HCT116 (cell line): ENCODE measurements around the gene EVL. TPM values are rescaled to one million over a fixed set of nuclear protein-coding genes. Genes with fewer than 3 reads are reported as not detected.

Experiments used
- ATAC-seq: fragments of 200-7000 bp; cut with Tn5 transposase; 2 replicates; pipeline ENCODE4 v1.9.1; 2020; ENCODE audit warnings: mild to moderate bottlenecking, moderate library complexity
- BruUV-seq: library from RNA; stranded (reverse); fragments of 400-500 nt; replicated peaks from 2 replicates; lab custom pipeline; 2021; lab: Mats Ljungman, UMichigan
- CTCF ChIA-PET: fragments of 300-600 bp; sonication (Branson Sonifier 250); formaldehyde crosslinking; loops from one replicate; lab custom pipeline; 2021; ENCODE audit warnings: antibody characterized with exemption; lab: Charles Lee
- POLR2A ChIA-PET: fragments of 300-600, 350-600 bp; sonication (Branson Sonifier 250); formaldehyde crosslinking; loops from one replicate; lab custom pipeline; 2021; ENCODE audit warnings: antibody characterized with exemption; lab: Charles Lee
- RAD21 ChIA-PET, 2 experiments: fragments of 300-600 bp; sonication (Branson Sonifier 250); formaldehyde crosslinking; loops; one replicate each; lab custom pipeline; 2023; ENCODE audit warnings: low total read pairs in 2 of 2; ENCODE audit not compliant: uncharacterized antibody in 2 of 2, unreplicated experiment in 2 of 2, low non-redundant PET in 1 of 2; lab: Charles Lee
- DNase-seq: peaks from one replicate; pipeline ENCODE4 v3.0.0-alpha.2; 2010; ENCODE audit warnings: low read depth, low spot score
- H2AFZ ChIP-seq: fragments of 200-600 bp; shearing (Covaris generic), sonication (generic); 2 replicates; pipeline ENCODE4 v1.6.1; 2017; ENCODE audit warnings: low read depth, mixed run types, mixed read lengths, antibody characterized with exemption, low read length; ENCODE audit not compliant: poor library complexity, severe bottlenecking
- H3K27ac ChIP-seq: 2 replicates; pipeline ENCODE4 v1.5.1; 2012; ENCODE audit warnings: low read depth, low read length
- H3K27me3 ChIP-seq: fragments of 200-600 bp; sonication (generic); 2 replicates; pipeline ENCODE4 v1.6.1; 2016; ENCODE audit warnings: mixed run types, low read length, mixed read lengths; ENCODE audit not compliant: insufficient read depth
- H3K36me3 ChIP-seq, 2 experiments: fragments of 200-500 bp in 1 of 2; fragments of 200-600 bp in 1 of 2; sonication (Bioruptor generic) in 1 of 2; sonication (generic) in 1 of 2; 2 replicates each; pipeline versions ENCODE4 v1.5.1 to v1.6.1; 2014 to 2016; ENCODE audit warnings: low read length in 2 of 2, inconsistent platforms in 1 of 2, mixed read lengths in 1 of 2, mixed run types in 1 of 2; ENCODE audit not compliant: insufficient read depth in 2 of 2, control insufficient read depth in 1 of 2
- H3K4me1 ChIP-seq, 2 experiments: fragments of 200-600 bp in 1 of 2; sonication (generic) in 1 of 2; 2 replicates each; pipeline versions ENCODE4 v1.5.1 to v1.6.1; 2012 to 2017; ENCODE audit warnings: low read length in 2 of 2, inconsistent platforms in 1 of 2, mild to moderate bottlenecking in 1 of 2, mixed read lengths in 1 of 2, mixed run types in 1 of 2, moderate library complexity in 1 of 2; ENCODE audit not compliant: insufficient read depth in 2 of 2, control insufficient read depth in 1 of 2
- H3K4me2 ChIP-seq: fragments of 200-600 bp; sonication (generic); 2 replicates; pipeline ENCODE4 v1.6.1; 2017; ENCODE audit warnings: mixed run types, low read length, mixed read lengths
- H3K4me3 ChIP-seq, 2 experiments: fragments of 200-600 bp in 1 of 2; sonication (generic) in 1 of 2; replicated peaks in 1 of 2; 2 replicates each; pipeline ENCODE4 v1.5.1; 2011 to 2016; ENCODE audit warnings: low read length in 2 of 2, control low read depth in 1 of 2, low read depth in 1 of 2, mild to moderate bottlenecking in 1 of 2, mixed read lengths in 1 of 2, mixed run types in 1 of 2
- H3K79me2 ChIP-seq: fragments of 200-600 bp; sonication (generic); 2 replicates; pipeline ENCODE4 v1.6.1; 2017; ENCODE audit warnings: mild to moderate bottlenecking, mixed run types, low read length, moderate library complexity, mixed read lengths; ENCODE audit not compliant: insufficient read depth
- H3K9ac ChIP-seq: fragments of 200-600 bp; sonication (generic); 2 replicates; pipeline ENCODE4 v1.6.1; 2016; ENCODE audit warnings: low read length, mixed read lengths
- H3K9me2 ChIP-seq: fragments of 200-600 bp; sonication (generic), shearing (Covaris generic); 2 replicates; pipeline ENCODE4 v1.6.1; 2017; ENCODE audit warnings: mixed run types, mild to moderate bottlenecking, moderate library complexity; ENCODE audit not compliant: insufficient read depth
- H3K9me3 ChIP-seq, 2 experiments: fragments of 200-500 bp in 1 of 2; fragments of 200-600 bp in 1 of 2; sonication (Bioruptor generic) in 1 of 2; sonication (generic) in 1 of 2; 2 replicates each; pipeline ENCODE4 v1.6.1; 2014 to 2017; ENCODE audit warnings: low read length in 2 of 2, mixed read lengths in 2 of 2, inconsistent platforms in 1 of 2, low read depth in 1 of 2, mild to moderate bottlenecking in 1 of 2, mixed run types in 1 of 2, moderate library complexity in 1 of 2; ENCODE audit not compliant: control insufficient read depth in 1 of 2, insufficient read depth in 1 of 2
- H4K20me1 ChIP-seq: fragments of 200-600 bp; sonication (generic), shearing (Covaris generic); 2 replicates; pipeline ENCODE4 v1.6.1; 2017; ENCODE audit warnings: mixed run types, mild to moderate bottlenecking, moderate library complexity; ENCODE audit not compliant: insufficient read depth
- EGR1 ChIP-seq: IDR thresholded peaks from 2 replicates; pipeline ENCODE4 v1.6.1; 2012; ENCODE audit warnings: low read depth
- REST ChIP-seq: IDR thresholded peaks from 2 replicates; pipeline ENCODE4 v1.6.1; 2012; ENCODE audit warnings: low read depth
- SP1 ChIP-seq: IDR thresholded peaks from 2 replicates; pipeline ENCODE4 v1.6.1; 2012; ENCODE audit warnings: low read depth
- intact Hi-C: fragments of 100-400 bp; cut with micrococcal nuclease; formaldehyde crosslinking; loops from 2 replicates; pipeline ENCODE4 v1.10.0; 2022
- total RNA-seq: library from RNA; stranded (reverse); gene quantifications from one replicate; pipeline ENCODE4 v1.2.1, GENCODE V29; 2021; ENCODE audit not compliant: unreplicated experiment

Gene EVL
- total RNA-seq, 1 experiment from 2014 or later: 19.9 TPM

GRCh38 chr14:100159094-100159864 is 94.1 kb downstream of the EVL start, which contains the start of gene DEGS2:
DEGS2 (minus strand) TSS chr14:100159645; CDS start chr14:100159587, 58 bp downstream.
- intact Hi-C loops: no loop called here
- no peak within 1 kb of the TSS for H2AFZ ChIP-seq

GRCh38 chr14:100159865-100160533 is 94.8 kb downstream of the EVL start:
- peak; percentile 41 for ATAC-seq
- no peak overlapping the region for H3K9ac ChIP-seq
- no TSS peak for BruUV-seq
- no peaks in the 10 kb centered on the region for H3K36me3 ChIP-seq
- intact Hi-C loops: no loop called here
- no peak overlapping the region for H2AFZ ChIP-seq
- H3K27ac ChIP-seq: no peak overlapping the region
- POLR2A ChIA-PET: no interaction called here
- peak overlapping the region; percentile 70 for H3K4me2 ChIP-seq
- H4K20me1 ChIP-seq: no peaks in the 10 kb centered on the region
- DNase-seq: no peak
- H3K4me1 ChIP-seq: no peaks in the 10 kb centered on the region; a peak in 1 of 4 replicates
- RAD21 ChIA-PET: no interaction called here
- CTCF ChIA-PET: interaction anchor here (1.7 kb wide), 1 partner anchor 33 kb away, joined by 4 read pairs; no protein-coding TSS in a partner anchor
- H3K79me2 ChIP-seq: no peaks in the 10 kb centered on the region
- peaks cover under 1 to 3% of the 10 kb centered on the region in 2 experiments; a peak in 1 of 4 replicates for H3K9me3 ChIP-seq
- no peaks in the 10 kb centered on the region for H3K9me2 ChIP-seq
- TF ChIP-seq REST: no peak
- TF ChIP-seq, all 23 proteins: peak for 0
- Histone ChIP-seq H3K27me3 (no peaks in the 10 kb centered on the region), H3K4me3 (peak overlapping the region in 1 of 2 experiments; percentile 34; a peak in 1 of 4 replicates)

More at GRCh38 chr14:100159094-100159864, 94.1 kb downstream of the EVL start, which contains the start of gene DEGS2:
- no TSS peak for BruUV-seq
- Histone ChIP-seq H3K9me2 (no peaks in the 10 kb centered on the region), H3K9ac (no peak within 1 kb of the TSS), H3K9me3 (peaks cover 7 to 9% of the 10 kb centered on the region in 2 experiments; a peak in 2 of 4 replicates), H4K20me1 (no peaks in the 10 kb centered on the region), H3K4me3 (peak within 1 kb of the TSS; percentile 36 to 53), H3K4me2 (peak within 1 kb of the TSS; percentile 70), H3K27me3 (no peaks in the 10 kb centered on the region), H3K79me2 (no peaks in the 10 kb centered on the region), H3K4me1 (no peaks in the 10 kb centered on the region; a peak in 1 of 4 replicates), H3K36me3 (no peaks in the 10 kb centered on the region), H3K27ac (no peak within 1 kb of the TSS)
- RAD21 ChIA-PET: no interaction called here
- CTCF ChIA-PET: interaction anchor here (1.7 kb wide), 1 partner anchor 34 kb away, joined by 4 read pairs; no protein-coding TSS in a partner anchor
- TF ChIP-seq EGR1 (0 out of 2 replicates have a peak, but pooled peaks have one; percentile 25), SP1 (no peak)
- POLR2A ChIA-PET: interaction anchor here (0.7 kb wide), 1 partner anchor 35 kb away, joined by 5 read pairs; no protein-coding TSS in a partner anchor
- DNase-seq (no peak), ATAC-seq (peak; percentile 85)
